HG02642 (cell line): ENCODE data around the gene PCAT7.
"Not testable (repeated sequence)": the region's sequence is repeated elsewhere in the genome, so short reads cannot be mapped to it uniquely, and the experiment has no call there.

Experiments
- ATAC-seq: cut with Tn5 transposase; IDR thresholded peaks from one replicate; pipeline ENCODE4 v1.9.1; 2021; ENCODE audit warnings: mild to moderate bottlenecking; ENCODE audit not compliant: unreplicated experiment, poor library complexity

PCAT7 gene

DNA sequence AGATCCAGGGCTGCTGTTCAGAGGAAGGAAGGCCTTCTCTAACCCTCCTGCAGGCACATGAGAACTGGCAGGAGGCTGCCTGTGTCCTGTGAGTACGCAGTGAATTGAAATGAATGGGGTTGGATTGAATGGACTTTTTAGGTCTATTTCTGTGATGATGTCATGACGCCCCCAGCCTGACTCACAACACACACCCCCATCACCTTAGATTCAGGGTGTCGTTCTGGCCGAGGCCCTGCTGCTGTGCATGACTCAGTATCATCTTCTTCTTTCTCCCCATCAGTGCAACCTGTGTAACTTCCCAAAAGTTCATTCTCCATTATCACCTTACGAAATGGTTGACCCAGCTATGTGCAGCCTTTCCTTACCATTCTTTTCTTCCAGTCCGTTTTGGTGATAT lies 5.4 kb downstream of the PCAT7 start:
- ATAC-seq = no peak

GRCh38 chr9:94563548-94563947 lies 8.7 kb downstream of the PCAT7 start:
- ATAC-seq = no peak

- ATAC-seq = not testable (repeated sequence)
These were observed 9.4 kb downstream of the PCAT7 start for GRCh38 chr9:94564279-94564678.

DNA sequence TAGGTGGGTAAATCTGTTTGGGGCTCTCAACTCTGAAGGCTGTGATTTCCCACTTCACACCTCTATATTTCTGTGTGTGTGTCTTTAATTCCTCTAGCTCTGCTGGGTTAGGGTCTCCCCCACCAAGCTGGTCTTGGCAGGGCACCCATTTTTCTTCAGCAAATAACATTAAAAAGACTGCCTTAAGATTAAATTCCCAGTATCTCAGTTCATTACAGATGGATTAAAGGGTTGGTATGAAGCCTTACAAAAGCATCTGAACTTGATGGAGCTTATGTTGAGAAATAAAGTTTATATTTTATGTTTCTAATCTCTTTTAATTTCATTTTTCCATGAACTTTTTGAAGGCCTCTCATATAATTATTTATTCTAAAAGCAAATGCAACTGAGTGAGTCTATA lies 11.7 kb downstream of the PCAT7 start:
- ATAC-seq = no peak

DNA sequence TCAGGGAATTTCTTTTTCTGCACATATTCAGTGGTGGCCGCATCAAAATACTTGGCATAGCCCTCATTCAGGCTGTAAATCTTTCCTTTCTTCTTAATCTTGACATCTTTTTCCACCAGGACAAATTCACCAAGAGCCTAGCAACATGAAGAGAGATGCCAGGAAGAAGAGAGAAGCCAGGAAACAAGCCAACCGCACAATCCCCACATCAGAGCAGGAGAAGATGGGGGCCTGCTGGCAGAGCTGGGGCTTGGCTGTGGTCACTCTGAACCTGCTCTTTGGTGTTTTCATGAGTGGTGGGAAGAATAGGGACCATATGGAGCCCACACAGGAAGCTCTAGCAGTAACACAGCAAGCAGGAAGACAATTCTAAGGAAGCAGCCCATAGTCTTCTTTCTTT lies 12.4 kb downstream of the PCAT7 start:
- no peak for ATAC-seq

- no peak for ATAC-seq
These were observed 13.5 kb downstream of the PCAT7 start for GRCh38 chr9:94568250-94568889.

- no peak for ATAC-seq
These were observed 14.3 kb downstream of the PCAT7 start for GRCh38 chr9:94568972-94569712.

GRCh38 chr9:94576131-94576530 lies 21.2 kb downstream of the PCAT7 start:
- no peak for ATAC-seq

GRCh38 chr9:94577036-94577435 lies 22.2 kb downstream of the PCAT7 start:
- no peak for ATAC-seq

- ATAC-seq = no peak
These were observed 22.7 kb downstream of the PCAT7 start for GRCh38 chr9:94577571-94577970.

GRCh38 chr9:94581728-94582127 lies 26.8 kb downstream of the PCAT7 start:
- no peak for ATAC-seq

GRCh38 chr9:94584555-94584954 lies 29.7 kb downstream of the PCAT7 start:
- no peak for ATAC-seq

DNA sequence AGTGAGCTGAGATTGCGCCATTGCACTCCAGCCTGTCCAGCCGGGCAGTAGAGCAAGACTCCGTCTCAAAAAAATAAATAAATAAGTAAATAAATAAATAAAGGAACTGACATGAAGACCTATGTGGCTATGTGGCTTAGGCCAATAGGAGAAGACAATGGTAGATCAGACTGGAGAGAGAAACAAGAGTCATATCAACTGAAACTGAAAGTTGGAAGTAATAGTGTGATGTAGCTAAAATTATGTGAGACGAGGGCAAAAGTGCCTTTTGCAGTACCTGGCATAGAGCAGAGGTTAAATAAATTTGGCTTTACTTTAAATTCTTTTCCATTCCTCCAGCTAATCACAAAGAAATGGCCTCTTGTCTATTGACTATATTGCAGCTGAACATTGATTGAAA lies 31.4 kb downstream of the PCAT7 start:
- ATAC-seq = no peak

GRCh38 chr9:94586814-94587213 lies 31.9 kb downstream of the PCAT7 start:
- ATAC-seq = no peak

DNA sequence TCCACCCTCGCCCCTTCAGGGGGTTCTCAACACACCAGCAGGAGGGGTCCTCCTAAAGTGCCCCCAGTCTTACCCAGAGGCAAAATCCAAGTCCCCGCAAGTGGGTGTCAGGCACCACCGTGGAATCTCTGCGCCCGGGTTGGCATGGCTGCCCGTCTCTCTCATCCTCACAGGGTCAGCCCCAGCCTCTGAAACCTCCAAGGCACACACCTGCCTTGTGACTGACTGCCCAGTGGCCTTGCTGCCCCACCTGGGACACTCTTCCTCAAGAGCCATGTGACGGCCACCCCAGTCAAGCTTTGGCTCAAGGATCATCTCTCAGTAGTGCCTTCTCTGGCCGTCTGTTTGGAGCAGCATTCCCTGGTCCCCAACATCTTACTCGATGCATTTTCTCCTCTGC lies 33.8 kb downstream of the PCAT7 start:
- ATAC-seq = no peak

DNA sequence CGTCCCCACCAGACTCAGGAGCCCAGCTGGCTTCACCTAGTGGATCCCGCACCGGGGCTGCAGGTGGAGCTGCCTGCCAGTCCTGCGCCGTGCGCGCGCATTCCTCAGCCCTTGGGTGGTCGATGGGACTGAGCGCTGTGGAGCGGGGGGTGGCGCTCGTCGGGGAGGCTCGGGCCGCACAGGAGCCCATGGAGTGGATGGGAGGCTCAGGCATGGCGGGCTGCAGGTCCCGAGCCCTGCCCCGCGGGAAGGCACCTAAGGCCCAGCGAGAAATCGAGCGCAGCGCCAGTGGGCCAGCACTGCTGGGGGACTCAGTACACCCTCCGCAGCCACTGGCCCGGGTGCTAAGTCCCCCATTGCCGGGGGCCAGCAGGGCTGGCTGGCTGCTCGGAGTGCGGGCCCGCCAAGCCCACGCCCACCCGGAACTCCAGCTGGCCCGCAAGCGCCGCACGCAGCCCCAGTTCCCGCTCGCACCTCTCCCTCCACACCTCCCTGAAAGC lies 36.2 kb downstream of the PCAT7 start:
- not testable (repeated sequence) for ATAC-seq

- ATAC-seq = no peak
These were observed 37.0 kb downstream of the PCAT7 start for GRCh38 chr9:94591876-94592275.

DNA sequence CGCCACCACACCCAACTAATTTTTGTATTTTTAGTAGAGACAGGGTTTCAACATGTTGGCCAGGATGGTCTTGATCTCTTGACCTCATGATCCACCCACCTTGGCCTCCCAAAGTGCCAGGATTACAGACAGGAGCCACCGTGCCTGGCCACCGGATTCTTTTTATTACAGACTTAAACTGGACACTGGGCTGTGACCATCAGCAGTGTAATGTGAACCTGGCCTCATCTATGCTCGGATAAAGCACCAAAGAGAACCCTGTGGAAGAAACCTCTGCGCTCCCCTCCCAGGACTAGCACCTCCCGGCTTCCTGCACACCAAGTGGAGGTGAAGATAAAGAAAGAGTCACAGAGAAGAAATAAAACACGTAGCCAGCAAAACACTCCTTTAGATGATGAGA lies 37.8 kb downstream of the PCAT7 start:
- ATAC-seq = not testable (repeated sequence)

- no peak for ATAC-seq
These were observed 38.8 kb downstream of the PCAT7 start, which contains the start of gene FBP2 for GRCh38 chr9:94593459-94594345. TSS of gene FBP2 (minus strand) at chr9:94593824. CDS start at chr9:94593726, 98 bp downstream.

DNA sequence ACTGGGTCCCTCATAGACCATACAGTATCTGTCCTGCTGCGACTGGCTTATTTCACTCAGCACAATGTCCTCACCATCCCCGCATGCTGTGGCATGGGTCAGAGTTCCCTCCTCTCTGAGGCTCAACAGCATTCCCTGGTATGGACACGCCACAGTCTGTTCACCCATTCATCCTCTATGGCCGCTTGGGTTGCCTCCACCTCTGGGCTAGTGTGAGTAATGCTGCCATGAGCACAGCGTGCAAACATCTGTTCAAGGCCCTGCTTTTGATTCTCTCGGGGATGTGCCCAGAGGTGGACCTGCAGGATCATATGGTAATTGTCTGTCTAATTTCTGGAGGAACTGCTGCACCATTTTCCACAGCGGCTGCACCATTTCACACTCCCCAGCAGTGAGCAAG lies 44.2 kb downstream of the PCAT7 start:
- ATAC-seq = no peak

DNA sequence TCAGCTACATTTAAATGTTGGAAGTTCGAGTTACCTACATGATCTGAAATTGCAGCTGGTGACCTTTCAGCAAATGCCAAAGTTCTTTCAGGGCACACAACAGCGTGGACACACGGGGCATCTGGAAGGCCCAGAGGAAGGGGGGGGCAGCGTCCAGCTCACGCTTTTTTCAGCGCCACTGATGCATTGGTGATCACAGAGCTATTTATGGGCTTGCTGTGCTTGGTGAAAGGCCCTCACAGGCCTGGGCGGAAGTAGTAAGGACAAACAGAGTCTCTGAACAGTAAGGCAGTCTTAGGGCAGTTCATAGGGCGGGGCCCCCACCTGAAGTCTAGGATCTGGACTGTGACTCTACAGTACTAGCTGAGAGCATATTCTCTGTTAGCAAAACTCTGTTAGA lies 45.4 kb downstream of the PCAT7 start:
- ATAC-seq = no peak
